ENCODE measurements around the gene CASZ1. TPM values are rescaled to one million over a fixed set of nuclear protein-coding genes. Genes with fewer than 3 reads are reported as not detected.

Gene CASZ1
- total RNA-seq, 1 experiment from 2014 or later: 15.2 TPM

- POLR2A ChIA-PET (ENCODE audit: unreplicated experiment): no interaction called here
- intact Hi-C loops (cut with micrococcal nuclease; ENCODE audit: unreplicated experiment): no loop called here
Observed at GRCh38 chr1:10737651-10738050, 58.8 kb downstream of the CASZ1 start.

GRCh38 chr1:10736634-10737586, 59.5 kb downstream of the CASZ1 start:
- no peak for DNase-seq
- no peaks in the 10 kb centered on the region for H3K9me3 ChIP-seq (ENCODE audit: insufficient read depth, low read depth)
- ChIA-PET CTCF (no interaction called here), POLR2A (ENCODE audit: unreplicated experiment) (no interaction called here)
- no peaks in the 10 kb centered on the region for H3F3A ChIP-seq (ENCODE audit: insufficient read depth, low read depth)
- TF ChIP-seq EZH2 (IDR thresholded peaks at IDR 0.05; ENCODE audit: low read depth) (no peak), CTCF (conservative IDR thresholded peaks at IDR 0.05) (no peak)
- no peaks in the 10 kb centered on the region for H3K9me2 ChIP-seq (ENCODE audit: insufficient read depth)
- no peaks in the 10 kb centered on the region for H4K20me1 ChIP-seq (ENCODE audit: insufficient read depth)
- H3K27me3 ChIP-seq (ENCODE audit: insufficient read depth, low read depth): no peaks in the 10 kb centered on the region
- no peak overlapping the region for H2AFZ ChIP-seq
- H3K36me3 ChIP-seq (ENCODE audit: low read depth): no peaks in the 10 kb centered on the region
- H3K4me2 ChIP-seq: no peak overlapping the region
- H3K27ac ChIP-seq: no peak overlapping the region
- H3K4me1 ChIP-seq (replicated peaks; ENCODE audit: insufficient read depth): no peaks in the 10 kb centered on the region
- no peaks in the 10 kb centered on the region for H3K79me2 ChIP-seq (ENCODE audit: low read depth)
- H3K4me3 ChIP-seq: no peak overlapping the region
- no TSS peak for BruUV-seq (replicated peaks)
- intact Hi-C loops (cut with micrococcal nuclease; ENCODE audit: unreplicated experiment): no loop called here

More at GRCh38 chr1:10737651-10738050, 58.8 kb downstream of the CASZ1 start:
- Histone ChIP-seq H4K20me1 (ENCODE audit: insufficient read depth) (no peaks in the 10 kb centered on the region), H3K4me1 (replicated peaks; ENCODE audit: insufficient read depth) (no peaks in the 10 kb centered on the region), H3K4me3 (no peak overlapping the region), H3K4me2 (no peak overlapping the region), H3K79me2 (ENCODE audit: low read depth) (no peaks in the 10 kb centered on the region), H3K27ac (no peak overlapping the region), H3K9me3 (ENCODE audit: insufficient read depth, low read depth) (no peaks in the 10 kb centered on the region), H2AFZ (no peak overlapping the region), H3K27me3 (ENCODE audit: insufficient read depth, low read depth) (no peaks in the 10 kb centered on the region), H3K9me2 (ENCODE audit: insufficient read depth) (no peaks in the 10 kb centered on the region), H3F3A (ENCODE audit: insufficient read depth, low read depth) (no peaks in the 10 kb centered on the region), H3K36me3 (ENCODE audit: low read depth) (no peaks in the 10 kb centered on the region)
- DNase-seq: no peak
- no TSS peak for BruUV-seq (replicated peaks)
- TF ChIP-seq CTCF (conservative IDR thresholded peaks at IDR 0.05) (no peak), EZH2 (IDR thresholded peaks at IDR 0.05; ENCODE audit: low read depth) (no peak)
- CTCF ChIA-PET: no interaction called here

GRCh38 chr1:10735563-10736305, 60.7 kb downstream of the CASZ1 start:
- H3K9me2 ChIP-seq (ENCODE audit: insufficient read depth): no peaks in the 10 kb centered on the region
- H3K4me3 ChIP-seq: no peak overlapping the region
- CTCF ChIA-PET: no interaction called here
- H3K79me2 ChIP-seq (ENCODE audit: low read depth): no peaks in the 10 kb centered on the region
- POLR2A ChIA-PET (ENCODE audit: unreplicated experiment): no interaction called here
- BruUV-seq (replicated peaks): no TSS peak
- intact Hi-C loops (cut with micrococcal nuclease; ENCODE audit: unreplicated experiment): no loop called here
- no peak overlapping the region for H2AFZ ChIP-seq
- H3F3A ChIP-seq (ENCODE audit: insufficient read depth, low read depth): peaks cover 8% of the 10 kb centered on the region; the same call in 1 of the 2 replicates
- no peaks in the 10 kb centered on the region for H3K27me3 ChIP-seq (ENCODE audit: insufficient read depth, low read depth)
- no peaks in the 10 kb centered on the region for H3K36me3 ChIP-seq (ENCODE audit: low read depth)
- no peaks in the 10 kb centered on the region for H4K20me1 ChIP-seq (ENCODE audit: insufficient read depth)
- TF ChIP-seq CTCF (conservative IDR thresholded peaks at IDR 0.05): no peak
- no peak for TF ChIP-seq EZH2 (IDR thresholded peaks at IDR 0.05; ENCODE audit: low read depth)
- peaks cover 8% of the 10 kb centered on the region; the same call in 1 of the 2 replicates for H3K4me1 ChIP-seq (replicated peaks; ENCODE audit: insufficient read depth)
- no peak overlapping the region for H3K4me2 ChIP-seq
- no peaks in the 10 kb centered on the region for H3K9me3 ChIP-seq (ENCODE audit: insufficient read depth, low read depth)
- DNase-seq: no peak
- no peak overlapping the region for H3K27ac ChIP-seq

Measured in PC-9 (cell line).